GM12872 (cell line): ENCODE results near the gene TIAM2.

ENCODE experiments used
- CTCF ChIP-seq: IDR thresholded peaks from 3 replicates; pipeline ENCODE4 v1.5.1; 2011; ENCODE audit warnings: low read depth, mild to moderate bottlenecking, low read length, moderate library complexity; ENCODE audit not compliant: insufficient read depth

Gene TIAM2

GRCh38 chr6:154981079-154981870 is 13.8 kb upstream of the TIAM2 start:
- no peak for TF ChIP-seq CTCF

GRCh38 chr6:154984146-154984545 is 11.0 kb upstream of the TIAM2 start:
- TF ChIP-seq CTCF: no peak

GRCh38 chr6:154986787-154987235 is 8.3 kb upstream of the TIAM2 start:
- TF ChIP-seq CTCF: no peak

GRCh38 chr6:154989448-154989847 is 5.7 kb upstream of the TIAM2 start:
- no peak for TF ChIP-seq CTCF

- TF ChIP-seq CTCF: no peak
These were observed 3.9 kb upstream of the TIAM2 start for GRCh38 chr6:154991207-154991606.

GRCh38 chr6:154993026-154993425 is 2.1 kb upstream of the TIAM2 start:
- TF ChIP-seq CTCF: no peak

GRCh38 chr6:154993710-154994109 is 1.4 kb upstream of the TIAM2 start:
- TF ChIP-seq CTCF: no peak
